Stimulated activated naive B cell treated with anti-CD40 and anti-IgM and Interleukin-4, amounts not matched to agents 10 μg/mL and 1 μg/mL and 100 μg/mL, for 72 hours (primary cell): ENCODE data around the gene PCDH12.
A peak's percentile ranks its signal among the peaks of the same experiment; 100 is the strongest.

Source experiments
- ATAC-seq, 2 donors: fragments of 150-1000 bp; cut with Tn5 transposase; replicated peaks; 2 replicates each; pipeline ENCODE4 v1.10.0; 2021; ENCODE audit warnings: moderate library complexity in 1 of 2
- DNase-seq: peaks from one replicate; pipeline ENCODE4 v3.0.0; 2021
- H3K27ac Mint-ChIP-seq: one replicate; pipeline ENCODE4 v1.8.0; 2022; ENCODE audit warnings: mild to moderate bottlenecking, mixed read lengths
- H3K27me3 Mint-ChIP-seq, 2 donors: one replicate each; pipeline ENCODE4 v1.8.0; 2022; ENCODE audit warnings: mixed read lengths in 2 of 2
- H3K36me3 Mint-ChIP-seq, 2 donors: one replicate each; pipeline ENCODE4 v1.8.0; 2022; ENCODE audit warnings: mixed read lengths in 2 of 2, mild to moderate bottlenecking in 1 of 2
- H3K4me1 Mint-ChIP-seq, 2 donors: one replicate each; pipeline ENCODE4 v1.8.0; 2022; ENCODE audit warnings: mixed read lengths in 2 of 2, mild to moderate bottlenecking in 1 of 2
- H3K4me3 Mint-ChIP-seq, 2 donors: one replicate each; pipeline ENCODE4 v1.8.0; 2022; ENCODE audit warnings: mild to moderate bottlenecking in 2 of 2, mixed read lengths in 2 of 2, moderate library complexity in 1 of 2
- H3K9me3 Mint-ChIP-seq, 2 donors: one replicate each; pipeline ENCODE4 v1.8.0; 2022; ENCODE audit warnings: mixed read lengths in 2 of 2, mild to moderate bottlenecking in 1 of 2

PCDH12 gene

DNA sequence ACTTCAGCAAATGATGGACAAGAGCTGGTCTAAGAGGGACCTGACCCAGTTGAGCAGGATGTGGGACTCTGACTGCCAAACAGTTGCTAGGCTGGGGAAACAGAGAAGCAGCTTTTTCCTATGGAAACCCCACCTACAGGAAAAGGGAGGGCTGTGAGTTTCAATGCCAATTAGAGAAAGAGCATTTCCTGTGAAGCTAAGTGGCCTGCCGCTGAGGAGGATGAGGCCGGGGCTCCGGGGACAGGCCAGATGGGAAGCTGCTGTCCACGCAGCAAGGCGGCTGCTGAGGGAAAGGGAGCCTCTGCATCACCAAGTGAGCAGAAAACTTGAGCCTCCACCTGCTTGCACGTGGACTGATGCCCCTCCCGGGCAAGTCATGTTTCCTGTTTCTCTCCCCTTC is at the start of gene PCDH12:
Gene PCDH12, minus strand, starts transcription at position 90 of the 400 bp plus-strand sequence. CDS start 351 bp downstream, outside the sequence.
- H3K9me3 Mint-ChIP-seq: no peaks in the 10 kb centered on the region
- H3K4me3 Mint-ChIP-seq: no peak within 1 kb of the TSS
- peaks cover 5 to 7% of the 10 kb centered on the region in 2 donors for H3K36me3 Mint-ChIP-seq
- peaks cover 17 to 25% of the 10 kb centered on the region in 2 donors for H3K4me1 Mint-ChIP-seq
- ATAC-seq (no peak), DNase-seq (no peak)
- H3K27ac Mint-ChIP-seq: peak within 1 kb of the TSS; percentile 40
- peaks cover 0 to 11% of the 10 kb centered on the region in 2 donors for H3K27me3 Mint-ChIP-seq

DNA sequence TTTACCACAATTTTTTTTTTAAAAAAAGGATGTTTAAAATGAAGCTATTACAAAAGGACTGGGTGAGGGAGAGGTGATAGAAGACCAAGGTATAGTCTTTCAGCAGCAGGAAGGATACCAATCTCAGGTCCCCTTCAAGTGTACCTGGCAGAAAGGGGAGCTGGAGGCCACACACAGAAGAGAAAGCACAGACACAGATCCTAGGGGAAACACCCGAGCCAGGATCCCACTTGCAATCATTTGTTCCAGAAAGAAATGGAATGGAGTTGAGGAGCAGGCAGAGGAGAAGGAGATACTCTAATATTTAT is 49.2 kb upstream of the PCDH12 start:
- Mint-ChIP-seq H3K9me3 (no peaks in the 10 kb centered on the region), H3K36me3 (peaks cover 31 to 54% of the 10 kb centered on the region in 2 donors), H3K4me1 (peaks cover 20 to 27% of the 10 kb centered on the region in 2 donors), H3K27me3 (no peaks in the 10 kb centered on the region), H3K27ac (no peak overlapping the region), H3K4me3 (peak overlapping the region in 1 of 2 donors; percentile 47)
- DNase-seq (no peak), ATAC-seq (no peak)

DNA sequence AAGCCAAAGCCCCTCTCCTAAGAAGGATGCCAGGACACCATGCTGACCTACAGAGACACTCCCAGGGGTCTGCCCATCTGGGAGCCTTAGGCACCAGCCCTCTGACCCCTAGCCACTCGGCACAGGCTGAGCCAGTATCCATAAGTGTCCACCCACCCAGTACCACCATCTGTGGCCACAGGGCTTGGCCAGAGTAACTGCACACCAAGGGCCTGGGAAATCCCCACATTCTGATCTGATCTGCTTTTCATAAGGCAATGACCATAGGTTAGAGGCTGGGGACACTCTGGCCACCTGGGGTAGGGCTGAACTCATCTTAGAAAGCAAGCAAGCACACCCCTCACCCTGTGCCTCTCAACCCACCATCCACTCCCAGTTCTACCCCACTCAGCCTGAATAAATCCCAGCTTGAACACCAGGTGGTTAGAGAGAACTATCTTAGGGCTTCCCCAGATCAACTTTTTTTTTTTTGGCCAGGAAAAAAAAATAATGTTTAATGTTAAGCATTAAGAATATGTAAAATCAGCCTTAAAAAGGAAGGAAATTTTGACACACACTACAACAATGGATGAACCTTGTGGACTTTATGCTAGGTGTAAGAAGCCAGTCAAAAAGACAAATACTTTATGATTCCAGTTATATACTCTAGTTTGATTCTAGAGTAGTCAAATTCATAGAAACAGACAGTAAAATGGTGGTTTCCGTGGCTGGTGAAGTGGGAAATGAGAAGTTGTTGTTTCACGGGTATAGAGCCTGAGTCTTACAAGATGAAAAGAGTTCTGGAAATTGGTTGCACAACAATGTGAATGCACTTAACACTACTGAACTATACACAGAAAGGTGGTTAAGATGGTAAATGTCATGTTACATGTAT is 48.6 kb upstream of the PCDH12 start:
- Mint-ChIP-seq H3K4me3 (peak overlapping the region in 1 of 2 donors; percentile 47), H3K4me1 (peaks cover 16 to 22% of the 10 kb centered on the region in 2 donors), H3K36me3 (peaks cover 31 to 57% of the 10 kb centered on the region in 2 donors), H3K27me3 (no peaks in the 10 kb centered on the region), H3K9me3 (no peaks in the 10 kb centered on the region), H3K27ac (no peak overlapping the region)
- ATAC-seq: peak; percentile 84 to 86
- DNase-seq: no peak

DNA sequence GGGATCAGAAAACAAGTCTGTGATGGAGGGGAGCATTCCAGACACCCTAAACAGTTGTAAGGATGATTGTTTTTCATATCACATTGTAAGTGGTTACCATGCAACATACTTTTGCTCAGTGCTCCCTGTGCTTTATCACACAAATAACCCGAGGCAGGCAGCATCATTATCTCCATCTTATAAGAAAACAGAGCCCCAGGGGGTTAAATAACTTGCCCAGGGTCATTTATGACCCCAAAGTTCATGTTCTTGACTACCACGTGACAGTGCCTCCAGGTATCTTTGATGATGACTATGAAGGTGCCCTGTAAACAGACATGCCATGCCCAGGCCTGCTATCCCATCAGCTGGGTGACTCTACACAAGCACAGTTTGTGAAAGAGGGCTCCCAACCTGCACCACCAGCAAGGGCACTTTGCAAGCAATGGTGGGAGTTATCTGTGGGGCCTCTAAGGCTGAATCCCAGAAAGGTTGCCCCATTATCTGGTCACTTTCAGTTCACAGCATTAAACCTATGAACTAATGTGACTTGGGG is 45.3 kb upstream of the PCDH12 start:
- Mint-ChIP-seq H3K27me3 (no peaks in the 10 kb centered on the region), H3K4me3 (no peak overlapping the region), H3K4me1 (peaks cover 20 to 30% of the 10 kb centered on the region in 2 donors), H3K36me3 (peaks cover 41 to 64% of the 10 kb centered on the region in 2 donors), H3K9me3 (no peaks in the 10 kb centered on the region), H3K27ac (no peak overlapping the region)
- ATAC-seq (no peak), DNase-seq (no peak)

DNA sequence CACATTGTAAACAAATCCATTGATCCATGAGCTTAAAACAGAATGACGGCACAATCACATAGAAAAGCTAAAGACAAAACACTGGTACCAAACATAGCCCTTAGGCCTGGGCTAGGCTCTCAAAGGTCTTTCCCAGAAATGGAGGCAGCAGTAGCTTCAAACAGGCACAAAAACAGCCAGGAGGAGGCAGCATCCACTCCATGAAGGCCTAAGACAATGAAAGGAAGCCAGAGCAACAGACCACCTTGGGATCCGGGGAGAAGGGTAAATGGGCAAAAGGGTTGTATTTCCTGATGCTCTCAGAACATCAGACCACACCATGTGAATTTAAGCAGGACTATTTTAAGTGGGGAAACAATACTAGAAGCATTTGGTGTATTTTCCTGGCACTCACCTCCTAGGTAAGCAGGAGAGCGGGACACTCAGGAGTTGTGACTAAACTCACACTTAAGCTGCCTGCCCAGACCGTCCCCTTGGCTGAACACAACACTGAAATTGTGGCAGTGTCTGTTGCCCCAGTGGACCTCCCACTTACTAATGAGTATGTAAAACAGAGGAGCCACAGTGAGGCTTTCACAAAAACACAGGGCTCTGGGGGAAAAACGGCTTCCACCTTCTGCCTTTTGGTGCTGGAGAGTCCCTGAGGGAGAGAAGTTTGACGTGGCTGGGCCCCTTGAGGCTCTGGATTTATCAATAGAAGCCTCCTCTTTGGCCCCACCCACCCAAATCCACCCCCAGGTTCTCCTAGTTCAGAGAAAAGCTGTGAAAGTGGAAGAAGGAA is 42.9 kb upstream of the PCDH12 start:
- H3K9me3 Mint-ChIP-seq: no peaks in the 10 kb centered on the region
- H3K27me3 Mint-ChIP-seq: no peaks in the 10 kb centered on the region
- H3K27ac Mint-ChIP-seq: no peak overlapping the region
- ATAC-seq: peak; percentile 63 to 79
- DNase-seq: peak; percentile 17
- peaks cover 39 to 62% of the 10 kb centered on the region in 2 donors for H3K36me3 Mint-ChIP-seq
- H3K4me1 Mint-ChIP-seq: peaks cover 7 to 9% of the 10 kb centered on the region in 2 donors
- no peak overlapping the region for H3K4me3 Mint-ChIP-seq

DNA sequence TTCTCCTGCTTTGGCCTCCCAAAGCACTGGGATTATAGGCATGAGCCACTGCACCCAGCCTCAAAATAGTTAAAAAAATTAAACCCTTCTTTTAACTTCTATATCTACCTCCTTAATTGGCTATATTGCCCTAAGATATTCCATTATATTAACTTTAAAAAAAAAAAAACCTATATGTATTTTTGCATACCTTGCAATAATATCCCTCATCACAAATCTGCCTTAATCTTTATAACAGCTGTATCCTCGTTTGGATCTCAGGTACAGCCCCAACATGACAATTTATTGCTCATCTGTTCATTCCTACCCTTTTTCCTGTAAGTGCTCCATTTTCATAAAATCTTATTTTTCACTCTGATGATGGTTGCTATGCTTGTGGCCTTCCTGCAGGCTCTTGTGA is 42.2 kb upstream of the PCDH12 start:
- no peak overlapping the region for H3K27ac Mint-ChIP-seq
- peaks cover 7 to 9% of the 10 kb centered on the region in 2 donors for H3K4me1 Mint-ChIP-seq
- no peaks in the 10 kb centered on the region for H3K9me3 Mint-ChIP-seq
- H3K27me3 Mint-ChIP-seq: no peaks in the 10 kb centered on the region
- peaks cover 39 to 60% of the 10 kb centered on the region in 2 donors for H3K36me3 Mint-ChIP-seq
- no peak overlapping the region for H3K4me3 Mint-ChIP-seq
- no peak for DNase-seq
- no peak for ATAC-seq

DNA sequence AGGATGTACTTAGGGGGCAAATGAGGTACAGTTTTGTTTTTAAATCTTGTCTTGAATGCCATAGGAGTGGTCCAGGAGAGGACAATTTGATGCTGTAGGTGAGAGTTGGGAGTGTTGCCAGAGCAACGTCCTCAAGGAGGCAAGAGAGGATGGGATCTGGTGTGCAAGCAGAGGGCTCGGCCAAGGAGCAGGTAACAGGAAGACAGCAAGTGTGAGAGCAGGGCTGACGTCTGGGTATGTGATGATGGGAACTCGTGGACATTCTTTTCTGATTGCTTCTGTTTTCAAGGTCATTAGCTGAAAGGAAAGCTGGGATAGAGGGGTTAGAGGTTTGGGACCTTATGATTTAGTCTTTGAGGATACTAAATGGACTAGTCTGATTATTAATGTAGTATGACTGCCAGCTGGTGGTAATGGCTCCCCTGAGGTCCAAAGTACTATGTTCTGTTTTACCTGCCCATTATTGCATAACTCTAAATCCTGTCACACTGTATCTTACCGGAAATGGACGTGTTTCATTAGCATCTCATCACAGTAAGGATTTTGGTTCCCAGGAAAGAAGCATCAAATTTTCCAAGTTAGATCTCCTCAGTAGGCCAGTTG is 39.5 kb upstream of the PCDH12 start:
- DNase-seq: no peak
- H3K4me3 Mint-ChIP-seq: no peak overlapping the region
- H3K27me3 Mint-ChIP-seq: no peaks in the 10 kb centered on the region
- H3K9me3 Mint-ChIP-seq: no peaks in the 10 kb centered on the region
- peaks cover 46 to 67% of the 10 kb centered on the region in 2 donors for H3K36me3 Mint-ChIP-seq
- H3K27ac Mint-ChIP-seq: no peak overlapping the region
- H3K4me1 Mint-ChIP-seq: peaks cover 14 to 22% of the 10 kb centered on the region in 2 donors
- no peak for ATAC-seq

DNA sequence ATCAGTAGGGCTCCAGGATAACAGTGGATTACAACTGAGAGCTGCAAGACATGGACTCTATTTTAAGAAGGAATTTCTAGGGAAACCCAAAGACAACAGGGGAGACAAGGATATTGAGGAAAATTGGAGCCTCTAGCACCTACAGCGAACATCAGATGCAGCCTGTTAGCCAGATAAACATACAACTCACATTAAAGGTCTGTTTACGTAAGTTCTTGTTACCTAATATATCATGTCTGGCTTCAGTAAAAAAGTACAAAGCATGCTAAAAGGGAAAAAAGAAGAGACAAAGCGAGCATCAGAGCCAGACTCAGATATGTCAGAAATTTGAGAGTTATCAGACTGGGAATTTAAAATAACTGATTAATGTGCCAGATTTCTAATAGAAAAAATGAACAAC is 37.7 kb upstream of the PCDH12 start:
- Mint-ChIP-seq H3K27ac (no peak overlapping the region), H3K27me3 (no peaks in the 10 kb centered on the region), H3K9me3 (no peaks in the 10 kb centered on the region), H3K4me3 (no peak overlapping the region), H3K36me3 (peaks cover 44 to 65% of the 10 kb centered on the region in 2 donors), H3K4me1 (peaks cover 10 to 16% of the 10 kb centered on the region in 2 donors)
- no peak for DNase-seq
- no peak for ATAC-seq

DNA sequence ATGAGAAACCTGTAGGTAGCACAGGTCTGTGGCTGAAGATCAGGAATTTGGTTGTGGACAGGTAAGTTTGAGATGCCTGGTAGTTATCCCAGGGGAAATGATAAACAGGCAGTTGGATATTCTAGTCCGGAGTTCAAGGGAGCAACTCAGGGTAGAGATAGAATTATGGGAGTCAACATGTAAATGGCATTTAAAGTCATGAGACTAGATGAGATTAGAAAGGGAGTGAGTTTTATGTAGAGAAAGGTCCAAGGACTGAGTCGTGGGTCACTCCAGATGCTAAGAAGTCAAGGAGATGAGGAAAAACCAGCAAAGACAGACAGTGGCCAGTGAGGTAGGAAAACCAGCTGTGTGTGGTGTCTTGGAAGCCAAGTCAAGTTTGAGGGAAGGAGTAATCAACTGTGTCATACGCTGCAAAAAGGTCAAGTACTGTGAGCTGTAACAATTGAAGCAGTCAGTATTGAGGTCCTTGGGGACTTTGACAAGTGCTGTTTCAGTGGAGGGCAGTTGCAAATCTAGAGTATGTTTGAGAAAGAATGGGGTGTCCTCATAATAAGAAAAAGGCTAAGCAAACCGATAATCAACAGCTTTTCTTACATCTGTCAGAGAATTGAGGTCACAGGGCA is 36.6 kb upstream of the PCDH12 start:
- H3K4me3 Mint-ChIP-seq: no peak overlapping the region
- H3K9me3 Mint-ChIP-seq: no peaks in the 10 kb centered on the region
- peaks cover 9 to 14% of the 10 kb centered on the region in 2 donors for H3K4me1 Mint-ChIP-seq
- ATAC-seq: no peak
- no peak for DNase-seq
- no peak overlapping the region for H3K27ac Mint-ChIP-seq
- no peaks in the 10 kb centered on the region for H3K27me3 Mint-ChIP-seq
- peaks cover 40 to 60% of the 10 kb centered on the region in 2 donors for H3K36me3 Mint-ChIP-seq

DNA sequence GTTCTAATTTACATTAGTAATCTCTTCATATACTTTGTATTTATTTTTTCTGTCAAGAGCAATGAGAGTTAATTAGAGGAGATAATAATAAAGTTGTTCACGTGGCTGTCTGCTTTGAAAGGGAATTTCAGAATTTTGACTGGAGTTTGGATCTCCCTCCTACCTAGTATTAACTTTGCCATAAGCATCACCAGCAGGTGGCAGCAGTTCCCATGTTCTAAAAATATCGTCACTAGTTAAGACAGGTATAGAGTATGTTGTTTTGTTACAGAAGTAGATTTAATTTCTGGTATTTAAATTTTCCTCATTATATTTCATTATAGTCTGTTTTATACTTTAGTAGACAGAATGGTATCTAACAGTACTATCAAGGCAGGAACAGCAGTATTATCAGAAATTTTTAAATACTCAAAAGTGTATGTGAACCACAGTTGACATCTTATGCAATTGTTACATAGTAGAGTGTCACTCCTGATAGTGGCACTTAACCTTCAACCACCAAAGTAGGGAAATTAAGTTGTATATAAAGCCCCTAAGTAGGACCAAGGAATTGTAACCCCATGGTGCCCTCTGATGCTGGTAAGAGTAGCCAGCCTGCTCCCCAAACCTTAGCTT is 34.5 kb upstream of the PCDH12 start:
- Mint-ChIP-seq H3K9me3 (no peaks in the 10 kb centered on the region), H3K27ac (no peak overlapping the region), H3K27me3 (no peaks in the 10 kb centered on the region), H3K4me1 (peaks cover 9 to 14% of the 10 kb centered on the region in 2 donors), H3K36me3 (peaks cover 32 to 47% of the 10 kb centered on the region in 2 donors), H3K4me3 (no peak overlapping the region)
- peak; percentile 65 to 68 for ATAC-seq
- peak; percentile 35 for DNase-seq

DNA sequence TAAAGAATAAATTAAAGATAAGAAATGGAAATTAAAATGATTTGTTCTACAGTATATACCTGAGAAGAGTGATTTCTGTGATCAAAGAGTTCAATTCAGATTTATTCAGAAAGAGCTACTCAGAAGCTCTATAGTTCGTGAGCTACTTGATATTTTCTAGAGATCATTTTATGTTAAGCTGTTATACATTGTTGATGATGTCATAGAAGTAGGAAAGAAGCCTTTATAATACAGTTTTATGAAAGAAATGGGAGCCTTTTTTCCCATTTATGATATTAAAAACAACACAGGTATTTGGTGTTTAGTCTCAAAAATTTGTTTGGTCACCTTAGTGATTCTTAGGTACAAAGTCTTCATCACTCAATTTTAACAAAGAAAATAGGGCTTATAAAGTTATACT is 31.7 kb upstream of the PCDH12 start:
- no peak for DNase-seq
- H3K4me3 Mint-ChIP-seq: no peak overlapping the region
- no peak overlapping the region for H3K27ac Mint-ChIP-seq
- H3K4me1 Mint-ChIP-seq: peaks cover 5 to 11% of the 10 kb centered on the region in 2 donors
- ATAC-seq: no peak
- H3K27me3 Mint-ChIP-seq: no peaks in the 10 kb centered on the region
- no peaks in the 10 kb centered on the region for H3K9me3 Mint-ChIP-seq
- H3K36me3 Mint-ChIP-seq: peaks cover 36 to 46% of the 10 kb centered on the region in 2 donors

DNA sequence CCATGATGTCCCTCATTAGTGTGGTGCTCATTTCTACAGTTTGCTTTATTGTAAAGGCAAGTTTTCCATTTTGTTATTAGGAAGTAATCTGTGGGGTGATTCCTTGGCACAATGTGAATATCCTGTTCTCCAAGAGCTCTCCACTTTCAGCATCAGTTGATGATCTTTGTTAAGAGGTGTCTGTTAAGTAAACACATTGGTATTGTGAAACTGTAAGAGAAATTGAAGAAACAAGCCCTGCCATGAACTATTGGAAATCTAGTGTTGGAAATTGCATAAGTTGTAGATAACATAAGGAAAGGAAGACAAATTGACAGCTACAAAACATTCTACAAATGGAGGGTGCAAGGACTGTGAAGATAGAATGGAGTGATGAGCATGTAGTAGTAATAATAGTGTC is 28.1 kb upstream of the PCDH12 start:
- Mint-ChIP-seq H3K4me1 (no peaks in the 10 kb centered on the region), H3K9me3 (no peaks in the 10 kb centered on the region), H3K27ac (peak overlapping the region; percentile 11), H3K36me3 (peaks cover 34 to 37% of the 10 kb centered on the region in 2 donors), H3K27me3 (no peaks in the 10 kb centered on the region), H3K4me3 (no peak overlapping the region)
- DNase-seq: no peak
- no peak for ATAC-seq

DNA sequence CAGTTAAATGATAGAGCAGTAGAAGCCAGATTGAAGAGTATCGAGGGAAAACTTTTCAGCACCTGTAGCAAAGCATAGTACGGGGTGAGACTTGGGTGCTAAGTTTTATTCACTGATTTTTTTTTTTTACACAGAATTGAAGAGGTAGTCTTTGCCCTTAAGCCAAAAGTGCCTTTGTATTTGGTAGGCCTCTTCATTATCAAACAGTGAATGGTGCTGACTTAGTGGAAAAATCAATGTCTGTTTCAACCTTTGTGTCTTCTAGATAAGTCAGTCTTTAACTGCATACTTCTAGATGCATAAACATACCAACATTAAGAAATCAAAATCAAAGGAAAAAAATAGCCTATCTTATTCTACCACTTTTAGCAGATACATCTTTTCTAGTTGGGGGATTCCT is 24.6 kb upstream of the PCDH12 start:
- no peaks in the 10 kb centered on the region for H3K9me3 Mint-ChIP-seq
- H3K4me3 Mint-ChIP-seq: no peak overlapping the region
- no peaks in the 10 kb centered on the region for H3K4me1 Mint-ChIP-seq
- H3K27me3 Mint-ChIP-seq: no peaks in the 10 kb centered on the region
- ATAC-seq (no peak), DNase-seq (no peak)
- H3K36me3 Mint-ChIP-seq: peaks cover 44 to 55% of the 10 kb centered on the region in 2 donors
- no peak overlapping the region for H3K27ac Mint-ChIP-seq
